ENCODE results near the gene NME4. TPM values are rescaled to one million over a fixed set of nuclear protein-coding genes. Genes with fewer than 3 reads are reported as not detected.

Gene NME4
- total RNA-seq, 2 donors from 2014 or later, result 274 to 350 TPM

DNA sequence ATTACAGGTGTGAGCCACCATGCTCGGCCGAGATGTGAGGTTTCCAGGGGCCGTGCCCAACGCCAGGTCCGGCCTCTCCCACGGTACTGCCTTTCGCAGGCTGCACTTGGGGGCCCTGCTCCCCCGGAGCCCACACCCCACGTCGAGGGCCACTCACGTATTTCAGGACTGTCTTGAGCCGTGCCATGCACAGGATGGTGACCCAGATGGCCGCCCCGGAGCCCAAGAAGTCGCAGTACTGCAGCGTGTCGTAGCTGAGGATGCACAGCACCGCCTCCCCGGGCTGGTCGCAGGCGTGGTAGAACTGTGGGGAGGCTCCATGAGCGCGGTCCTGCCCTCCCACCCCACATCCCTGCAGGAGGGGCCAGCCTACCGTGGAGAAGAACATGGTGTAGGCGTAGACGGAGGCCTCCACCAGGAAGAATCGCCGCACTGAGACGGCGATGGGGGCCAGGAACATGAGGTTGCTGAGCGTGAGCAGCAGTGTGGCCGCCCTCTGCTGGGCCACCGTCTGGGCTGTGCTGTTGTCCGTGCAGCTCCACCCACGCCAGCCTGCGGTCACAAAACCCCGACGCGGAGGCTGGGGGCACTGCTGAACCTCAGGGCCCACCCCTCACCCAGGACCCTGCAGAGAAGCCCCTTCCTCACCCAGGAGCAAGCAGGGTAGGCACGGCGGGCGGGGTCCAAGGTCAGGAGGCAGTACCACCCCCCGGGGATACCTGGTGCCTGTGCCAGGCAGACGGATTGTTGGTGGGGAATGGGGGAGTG is 23.0 kb upstream of the NME4 start:
- H3K4me3 ChIP-seq (ENCODE audit: low read length), result no peak overlapping the region
- H3K9me3 Mint-ChIP-seq, result no peaks in the 10 kb centered on the region
- H3K27ac ChIP-seq (ENCODE audit: low read depth, low read length), result no peak overlapping the region
- TF ChIP-seq, protein P1, sequence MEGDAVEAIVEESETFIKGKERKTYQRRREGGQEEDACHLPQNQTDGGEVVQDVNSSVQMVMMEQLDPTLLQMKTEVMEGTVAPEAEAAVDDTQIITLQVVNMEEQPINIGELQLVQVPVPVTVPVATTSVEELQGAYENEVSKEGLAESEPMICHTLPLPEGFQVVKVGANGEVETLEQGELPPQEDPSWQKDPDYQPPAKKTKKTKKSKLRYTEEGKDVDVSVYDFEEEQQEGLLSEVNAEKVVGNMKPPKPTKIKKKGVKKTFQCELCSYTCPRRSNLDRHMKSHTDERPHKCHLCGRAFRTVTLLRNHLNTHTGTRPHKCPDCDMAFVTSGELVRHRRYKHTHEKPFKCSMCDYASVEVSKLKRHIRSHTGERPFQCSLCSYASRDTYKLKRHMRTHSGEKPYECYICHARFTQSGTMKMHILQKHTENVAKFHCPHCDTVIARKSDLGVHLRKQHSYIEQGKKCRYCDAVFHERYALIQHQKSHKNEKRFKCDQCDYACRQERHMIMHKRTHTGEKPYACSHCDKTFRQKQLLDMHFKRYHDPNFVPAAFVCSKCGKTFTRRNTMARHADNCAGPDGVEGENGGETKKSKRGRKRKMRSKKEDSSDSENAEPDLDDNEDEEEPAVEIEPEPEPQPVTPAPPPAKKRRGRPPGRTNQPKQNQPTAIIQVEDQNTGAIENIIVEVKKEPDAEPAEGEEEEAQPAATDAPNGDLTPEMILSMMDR (conservative IDR thresholded peaks at IDR 0.05), result no peak
- no peaks in the 10 kb centered on the region for H3K27me3 Mint-ChIP-seq (ENCODE audit: insufficient read depth)
- 94 to 97% methylated on average over 19 to 44 of the region's 44 CpGs for WGBS, 2 experiments (ENCODE audit: insufficient coverage in 1 of 2, insufficient read length in 1 of 2)
- no peak overlapping the region for H3K9ac ChIP-seq (ENCODE audit: extremely low read depth, low read length, poor library complexity, severe bottlenecking)
- H3K4me3 Mint-ChIP-seq, result no peak overlapping the region
- no peak for DNase-seq
- peaks cover 13% of the 10 kb centered on the region for H3K36me3 Mint-ChIP-seq (ENCODE audit: low read depth)
- H3K27me3 ChIP-seq (ENCODE audit: control insufficient read depth, insufficient read depth, low read length, poor library complexity, severe bottlenecking), result no peaks in the 10 kb centered on the region
- peaks cover 25% of the 10 kb centered on the region for H3K36me3 ChIP-seq (ENCODE audit: control insufficient read depth, insufficient read depth, low read length)
- no peak overlapping the region for H3K27ac Mint-ChIP-seq
- H3K4me1 ChIP-seq (ENCODE audit: control insufficient read depth, insufficient read depth, low read length), result peaks cover 5% of the 10 kb centered on the region
- no peaks in the 10 kb centered on the region for H3K9me3 ChIP-seq (ENCODE audit: control insufficient read depth, low read length)
- peaks cover 11% of the 10 kb centered on the region for H3K4me1 Mint-ChIP-seq

DNA sequence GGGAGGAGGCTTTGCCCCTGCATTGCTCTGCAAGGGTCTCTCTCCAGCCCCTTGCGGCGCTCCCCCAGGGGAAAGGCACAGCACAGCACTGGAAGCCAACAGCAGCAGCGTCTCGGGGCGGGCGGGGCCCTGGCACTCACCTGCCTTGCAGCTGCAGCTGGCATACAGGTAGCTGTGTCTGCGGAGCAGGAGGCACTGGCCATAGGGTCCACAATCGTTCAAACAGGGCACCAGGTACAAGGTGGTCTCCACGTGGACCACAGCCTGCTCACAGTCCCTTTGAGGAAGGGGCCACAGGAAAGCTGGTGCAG is 22.4 kb upstream of the NME4 start:
- Mint-ChIP-seq H3K9me3 (no peaks in the 10 kb centered on the region), H3K4me1 (peaks cover 9% of the 10 kb centered on the region), H3K27me3 (ENCODE audit: insufficient read depth) (no peaks in the 10 kb centered on the region), H3K4me3 (no peak overlapping the region), H3K27ac (no peak overlapping the region), H3K36me3 (ENCODE audit: low read depth) (peaks cover 13% of the 10 kb centered on the region)
- Histone ChIP-seq H3K4me3 (ENCODE audit: low read length) (no peak overlapping the region), H3K9ac (ENCODE audit: extremely low read depth, low read length, poor library complexity, severe bottlenecking) (no peak overlapping the region), H3K36me3 (ENCODE audit: control insufficient read depth, insufficient read depth, low read length) (peaks cover 22% of the 10 kb centered on the region), H3K9me3 (ENCODE audit: control insufficient read depth, low read length) (no peaks in the 10 kb centered on the region), H3K4me1 (ENCODE audit: control insufficient read depth, insufficient read depth, low read length) (peaks cover 10% of the 10 kb centered on the region), H3K27me3 (ENCODE audit: control insufficient read depth, insufficient read depth, low read length, poor library complexity, severe bottlenecking) (no peaks in the 10 kb centered on the region), H3K27ac (ENCODE audit: low read depth, low read length) (no peak overlapping the region)
- TF ChIP-seq, protein P1 (conservative IDR thresholded peaks at IDR 0.05), result no peak
- 91 to 94% methylated on average over 5 to 9 of the region's 9 CpGs for WGBS, 2 experiments (ENCODE audit: insufficient coverage in 1 of 2, insufficient read length in 1 of 2)
- DNase-seq, result no peak

DNA sequence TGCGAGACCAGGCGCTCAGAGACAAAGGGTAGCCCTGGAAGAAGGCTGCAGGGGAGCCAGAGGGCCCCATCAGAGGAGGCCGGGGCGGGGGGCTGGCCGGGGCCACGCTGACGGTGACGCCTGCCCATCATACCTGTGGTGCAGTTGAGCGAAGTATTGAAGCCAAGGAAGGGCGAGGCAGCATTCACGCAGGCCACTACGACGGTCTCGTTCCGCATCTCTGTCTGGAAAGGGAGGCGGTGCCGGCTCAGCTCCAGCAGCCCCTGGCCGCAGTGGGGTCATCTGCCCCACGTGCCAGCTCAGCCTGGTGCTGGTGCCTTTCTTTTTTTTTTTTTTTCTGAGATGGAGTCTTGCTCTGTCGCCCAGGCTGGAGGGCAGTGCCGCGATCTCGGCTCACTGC is 21.8 kb upstream of the NME4 start:
- no peak overlapping the region for H3K9ac ChIP-seq (ENCODE audit: extremely low read depth, low read length, poor library complexity, severe bottlenecking)
- 92 to 97% methylated on average over 19 to 23 of the region's 23 CpGs for WGBS, 2 experiments (ENCODE audit: insufficient coverage in 1 of 2, insufficient read length in 1 of 2)

More for the DNA sequence above, 21.8 kb upstream of the NME4 start:
- Histone ChIP-seq H3K36me3 (ENCODE audit: control insufficient read depth, insufficient read depth, low read length) (peaks cover 22% of the 10 kb centered on the region), H3K27ac (ENCODE audit: low read depth, low read length) (no peak overlapping the region), H3K9me3 (ENCODE audit: control insufficient read depth, low read length) (no peaks in the 10 kb centered on the region), H3K27me3 (ENCODE audit: control insufficient read depth, insufficient read depth, low read length, poor library complexity, severe bottlenecking) (no peaks in the 10 kb centered on the region), H3K4me3 (ENCODE audit: low read length) (no peak overlapping the region), H3K4me1 (ENCODE audit: control insufficient read depth, insufficient read depth, low read length) (peaks cover 14% of the 10 kb centered on the region)
- Mint-ChIP-seq H3K4me1 (peaks cover 13% of the 10 kb centered on the region), H3K36me3 (ENCODE audit: low read depth) (peaks cover 13% of the 10 kb centered on the region), H3K27ac (no peak overlapping the region), H3K9me3 (no peaks in the 10 kb centered on the region), H3K4me3 (no peak overlapping the region), H3K27me3 (ENCODE audit: insufficient read depth) (no peaks in the 10 kb centered on the region)
- no peak for DNase-seq
- TF ChIP-seq, protein P1 (conservative IDR thresholded peaks at IDR 0.05), result no peak
